Fibroblast of the aortic adventitia (primary cell): ENCODE results near the gene PRICKLE3. TPM values are rescaled to one million over a fixed set of nuclear protein-coding genes. Genes with fewer than 3 reads are reported as not detected.

Experiments
- DNase-seq: peaks from one replicate; pipeline ENCODE4 v3.0.0-alpha.2; 2010; ENCODE audit warnings: low read depth
- H3K4me3 ChIP-seq: 2 replicates; pipeline ENCODE4 v1.5.1; 2011; ENCODE audit warnings: low read depth, mild to moderate bottlenecking, control low read depth, low read length, moderate library complexity
- CTCF ChIP-seq: IDR thresholded peaks from 2 replicates; pipeline ENCODE4 v1.5.1; 2011; ENCODE audit warnings: mild to moderate bottlenecking, low read length, control low read depth, inconsistent platforms; ENCODE audit not compliant: insufficient read depth
- total RNA-seq: library from RNA; depleted of rRNA; stranded (reverse); fragments of >200 nt; gene quantifications from 2 replicates; pipeline ENCODE4 v1.2.3, GENCODE V29; 2012; ENCODE audit warnings: low replicate concordance

The PRICKLE3 gene
- total RNA-seq, 1 donor, result 5.0 TPM

GRCh38 chrX:49199906-49200771 is 14.0 kb upstream of the PRICKLE3 start, which contains the start of gene SYP:
TSS of gene SYP (minus strand) at chrX:49200193. CDS start at chrX:49200186, 7 bp downstream.
- H3K4me3 ChIP-seq, result peak within 1 kb of the TSS; percentile 47
- no peak for TF ChIP-seq CTCF
- DNase-seq, result peak; percentile 74

GRCh38 chrX:49199315-49199595 is 13.1 kb upstream of the PRICKLE3 start:
- no peak for DNase-seq
- TF ChIP-seq CTCF, result no peak

GRCh38 chrX:49198540-49199314 is 12.6 kb upstream of the PRICKLE3 start:
- DNase-seq, result no peak
- TF ChIP-seq CTCF, result no peak
- no peak overlapping the region for H3K4me3 ChIP-seq

More at GRCh38 chrX:49199315-49199595, 13.1 kb upstream of the PRICKLE3 start:
- no peak overlapping the region for H3K4me3 ChIP-seq

- DNase-seq, result no peak
- no peak overlapping the region for H3K4me3 ChIP-seq
Observed at GRCh38 chrX:49197543-49198087, 11.4 kb upstream of the PRICKLE3 start.

GRCh38 chrX:49193542-49193964 is 7.4 kb upstream of the PRICKLE3 start:
- no peak overlapping the region for H3K4me3 ChIP-seq
- DNase-seq, result no peak
- TF ChIP-seq CTCF, result no peak

More at GRCh38 chrX:49197543-49198087, 11.4 kb upstream of the PRICKLE3 start:
- no peak for TF ChIP-seq CTCF

GRCh38 chrX:49192722-49193328 is 6.7 kb upstream of the PRICKLE3 start:
- no peak overlapping the region for H3K4me3 ChIP-seq
- TF ChIP-seq CTCF, result peak; percentile 67
- DNase-seq, result peak; percentile 43
